ENCODE data around the gene PDF. TPM values are rescaled to one million over a fixed set of nuclear protein-coding genes. Genes with fewer than 3 reads are reported as not detected.

The PDF gene
- total RNA-seq, 1 experiment from 2014 or later = 23.1 TPM

- intact Hi-C loops (cut with micrococcal nuclease; ENCODE audit: unreplicated experiment) = no loop called here
- H3K27me3 ChIP-seq (ENCODE audit: control insufficient read depth, insufficient read depth, low read length) = no peaks in the 10 kb centered on the region
- no peaks in the 10 kb centered on the region for H3K4me1 ChIP-seq (ENCODE audit: control insufficient read depth, insufficient read depth, low read length)
- ChIA-PET CTCF (no interaction called here), POLR2A (no interaction called here)
- H3K36me3 ChIP-seq (ENCODE audit: control insufficient read depth, insufficient read depth, low read length) = peaks cover 20% of the 10 kb centered on the region; the same call in 1 of the 2 replicates
- no peaks in the 10 kb centered on the region for H3K9me3 ChIP-seq (ENCODE audit: control insufficient read depth, insufficient read depth, low read depth, low read length)
- in situ Hi-C loops (cut with HindIII; ENCODE audit: low pct_unique_long_range_greater_than_20kb, low sequenced_read_pairs) = no loop called here
- DNase-seq (ENCODE audit: low read depth, low spot score) (no peak), ATAC-seq (no peak)
- BruUV-seq (replicated peaks) = no TSS peak
- H3K27ac ChIP-seq (ENCODE audit: low read length) = no peak overlapping the region
- TF ChIP-seq TCF7L2 (IDR thresholded peaks at IDR 0.05; ENCODE audit: low read depth, low read length) (no peak), CTCF (IDR thresholded peaks at IDR 0.05) (no peak), SIN3A (IDR thresholded peaks at IDR 0.05; ENCODE audit: borderline replicate concordance, insufficient read depth, low read depth, low read length) (no peak), REST (IDR thresholded peaks at IDR 0.05; ENCODE audit: insufficient read depth in 1 of 2, low read depth in 2 of 2, low read length in 1 of 2) (no peak), POLR2AphosphoS5 (IDR thresholded peaks at IDR 0.05; ENCODE audit: low read depth, low read length) (no peak)
- H3K4me3 ChIP-seq (ENCODE audit: low read depth in 2 of 2, low read length in 2 of 2) = no peak overlapping the region
Observed at GRCh38 chr16:69378036-69378435, 47.6 kb upstream of the PDF start.

GRCh38 chr16:69376393-69377059 lies 46.1 kb upstream of the PDF start:
- POLR2A ChIA-PET = no interaction called here
- TF ChIP-seq REST (IDR thresholded peaks at IDR 0.05; ENCODE audit: insufficient read depth in 1 of 2, low read depth in 2 of 2, low read length in 1 of 2) = no peak
- TF ChIP-seq SIN3A (IDR thresholded peaks at IDR 0.05; ENCODE audit: borderline replicate concordance, insufficient read depth, low read depth, low read length) = no peak
- TF ChIP-seq TCF7L2 (IDR thresholded peaks at IDR 0.05; ENCODE audit: low read depth, low read length) = no peak
- no peak for TF ChIP-seq POLR2AphosphoS5 (IDR thresholded peaks at IDR 0.05; ENCODE audit: low read depth, low read length)
- no peak for TF ChIP-seq CTCF (IDR thresholded peaks at IDR 0.05)
- H3K27ac ChIP-seq (ENCODE audit: low read length) = no peak overlapping the region
- CTCF ChIA-PET = no interaction called here
- H3K4me3 ChIP-seq (ENCODE audit: low read depth in 2 of 2, low read length in 2 of 2) = no peak overlapping the region
- H3K4me1 ChIP-seq (ENCODE audit: control insufficient read depth, insufficient read depth, low read length) = no peaks in the 10 kb centered on the region
- H3K9me3 ChIP-seq (ENCODE audit: control insufficient read depth, insufficient read depth, low read depth, low read length) = no peaks in the 10 kb centered on the region
- no peaks in the 10 kb centered on the region for H3K27me3 ChIP-seq (ENCODE audit: control insufficient read depth, insufficient read depth, low read length)
- ATAC-seq (no peak), DNase-seq (ENCODE audit: low read depth, low spot score) (no peak)
- in situ Hi-C loops (cut with HindIII; ENCODE audit: low pct_unique_long_range_greater_than_20kb, low sequenced_read_pairs) (no loop called here), intact Hi-C loops (cut with micrococcal nuclease; ENCODE audit: unreplicated experiment) (no loop called here)
- no TSS peak for BruUV-seq (replicated peaks)
- peaks cover 20% of the 10 kb centered on the region; the same call in 1 of the 2 replicates for H3K36me3 ChIP-seq (ENCODE audit: control insufficient read depth, insufficient read depth, low read length)

All from Panc1 (cell line).